Melanocyte of skin (primary cell): ENCODE measurements around the gene JMJD1C. TPM values are rescaled to one million over a fixed set of nuclear protein-coding genes. Genes with fewer than 3 reads are reported as not detected.

ENCODE experiments used
- small RNA-seq, 2 donors: library from RNA; depleted of rRNA; stranded (forward); fragments of <200 nt; gene quantifications; one replicate each; pipeline ENCODE3, GENCODE V24; 2012
- total RNA-seq, 2 donors: library from RNA; depleted of rRNA; stranded (reverse); fragments of >200 nt; gene quantifications; 2 replicates each; pipeline ENCODE4 v1.2.3, GENCODE V29; 2012

JMJD1C gene
- 10 to 100 TPM; 43.7 to 57.6 TPM for total RNA-seq

GRCh38 chr10:63465293-63466143, at the start of gene JMJD1C:
TSS of gene JMJD1C (minus strand) at chr10:63465977. CDS start at chr10:63465662, 315 bp downstream.

GRCh38 chr10:63133056-63133820, 332.5 kb downstream of the JMJD1C start, which contains the start of gene NRBF2:
TSS of gene NRBF2 (plus strand) at chr10:63133328. CDS start at chr10:63133471, 143 bp downstream.

Small RNA genes lying within 50 kb of the gene (small RNA-seq; reads per million reads assigned to genes)
- gene AC022022.1 (0 to 0.09 reads per million in 2 donors), gene MIR1296 (1.3 to 1.6 reads per million in 2 donors)

Other genes with a start within 250 kb of the JMJD1C start
- gene REEP3, start 55.4 kb upstream of the JMJD1C start, total RNA-seq = 10 to 100 TPM; 36.8 to 56.6 TPM